ENCODE measurements around the gene ADPRHL1.

GRCh38 chr13:113443991-113444390, 9.3 kb downstream of the ADPRHL1 start:
- TF ChIP-seq EZH2 (IDR thresholded peaks at IDR 0.05) (no peak), POLR2AphosphoS5 (IDR thresholded peaks at IDR 0.05; ENCODE audit: borderline replicate concordance, low read depth, low read length) (no peak)

Measured in SK-N-MC (cell line).